Measurements from ENCODE around the gene CAMK2D.

GRCh38 chr4:113783701-113784100 lies 22.2 kb upstream of the CAMK2D start:
- TF ChIP-seq CTCF (conservative IDR thresholded peaks at IDR 0.05): no peak
- no peak for TF ChIP-seq EZH2 (IDR thresholded peaks at IDR 0.05; ENCODE audit: low read depth)

Data from PC-9 (cell line).